22Rv1 (cell line): ENCODE results near the gene ETS1.

Experiments
- CTCF ChIP-seq: fragments of 450-650 bp; IDR thresholded peaks from 2 replicates; pipeline ENCODE4 v1.5.1; 2017; ENCODE audit warnings: mild to moderate bottlenecking
- ZFX ChIP-seq: fragments of 450-650 bp; IDR thresholded peaks from 2 replicates; pipeline ENCODE4 v1.6.1; 2017; ENCODE audit warnings: antibody characterized with exemption, borderline replicate concordance

- TF ChIP-seq CTCF (no peak), ZFX (no peak)
Measured at GRCh38 chr11:128551611-128552335, 35.6 kb downstream of the ETS1 start.
